ENCODE measurements around the gene CEP85. TPM values are rescaled to one million over a fixed set of nuclear protein-coding genes. Genes with fewer than 3 reads are reported as not detected.

The CEP85 gene
- total and polyA plus RNA-seq, 9 of the 15 experiments (the other 6 are each of a cell fraction or from before 2014, with no cell fraction given) = 42.1 to 140 (median 92.6) TPM

- TF ChIP-seq KDM4B (IDR thresholded peaks at IDR 0.05; ENCODE audit: borderline replicate concordance in 2 of 2, low read depth in 1 of 2) = no peak
- TF ChIP-seq, protein P1, sequence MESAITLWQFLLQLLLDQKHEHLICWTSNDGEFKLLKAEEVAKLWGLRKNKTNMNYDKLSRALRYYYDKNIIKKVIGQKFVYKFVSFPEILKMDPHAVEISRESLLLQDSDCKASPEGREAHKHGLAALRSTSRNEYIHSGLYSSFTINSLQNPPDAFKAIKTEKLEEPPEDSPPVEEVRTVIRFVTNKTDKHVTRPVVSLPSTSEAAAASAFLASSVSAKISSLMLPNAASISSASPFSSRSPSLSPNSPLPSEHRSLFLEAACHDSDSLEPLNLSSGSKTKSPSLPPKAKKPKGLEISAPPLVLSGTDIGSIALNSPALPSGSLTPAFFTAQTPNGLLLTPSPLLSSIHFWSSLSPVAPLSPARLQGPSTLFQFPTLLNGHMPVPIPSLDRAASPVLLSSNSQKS (CRISPR knock-in tag; IDR thresholded peaks at IDR 0.05) = no peak
- no peak for TF ChIP-seq BRD9 (IDR thresholded peaks at IDR 0.05; ENCODE audit: low read depth, partially characterized antibody)
- no peak for TF ChIP-seq FIP1L1 (IDR thresholded peaks at IDR 0.05; ENCODE audit: low read depth, low read length, poor library complexity, severe bottlenecking)
- TF ChIP-seq TARDBP (IDR thresholded peaks at IDR 0.05) = no peak
- TF ChIP-seq ZNF232 (CRISPR knock-in tag; IDR thresholded peaks at IDR 0.05) = no peak
- no peak for TF ChIP-seq ESRRB (CRISPR knock-in tag; IDR thresholded peaks at IDR 0.05; ENCODE audit: borderline replicate concordance)
- peak; percentile 44; the same call in 1 of the 2 replicates for TF ChIP-seq CXXC5 (CRISPR knock-in tag; IDR thresholded peaks at IDR 0.05)
- peak; percentile 47; the same call in 1 of the 2 replicates for TF ChIP-seq XRCC5 (IDR thresholded peaks at IDR 0.05; ENCODE audit: low read depth, low read length)
- peak; percentile 99 for TF ChIP-seq CBFA2T3 (IDR thresholded peaks at IDR 0.05)
- TF ChIP-seq SRSF9 (IDR thresholded peaks at IDR 0.05; ENCODE audit: borderline replicate concordance, low read depth, low read length) = no peak
- no peak; the same call in 1 of the 2 replicates for TF ChIP-seq KHSRP (IDR thresholded peaks at IDR 0.05)
- no peak for TF ChIP-seq CHD7 (IDR thresholded peaks at IDR 0.05; ENCODE audit: low read depth, low read length)
- TF ChIP-seq TRIM24 (IDR thresholded peaks at IDR 0.05) = peak; percentile 98
- TF ChIP-seq LARP7 (IDR thresholded peaks at IDR 0.05) = 0 out of 2 replicates have a peak, but pooled peaks have one; percentile 2
- TF ChIP-seq TAF15 (IDR thresholded peaks at IDR 0.05; ENCODE audit: low read depth, low read length) = no peak
- peak; percentile 95 for TF ChIP-seq ZBTB7A (IDR thresholded peaks at IDR 0.05; ENCODE audit: borderline replicate concordance, control insufficient read depth, low read depth, low read length)
- peak; percentile 22; the same call in 1 of the 2 replicates for TF ChIP-seq ATF7 (IDR thresholded peaks at IDR 0.05)
These were observed 53.2 kb downstream of the CEP85 start (continued) for GRCh38 chr1:26287033-26287711.

Measured in K562 (cell line).